IMR-90 (cell line): ENCODE measurements around the gene GABPA.

Experiments
- NFE2L2 ChIP-seq: fragments of 150-350 bp; IDR thresholded peaks from 2 replicates; pipeline ENCODE4 v1.6.1; 2016; ENCODE audit warnings: low read depth, mild to moderate bottlenecking, low read length
- POLR2A ChIP-seq: IDR thresholded peaks from 2 replicates; pipeline ENCODE4 v1.6.1; 2012; ENCODE audit warnings: mild to moderate bottlenecking, low read depth, low read length
- SMC3 ChIP-seq: fragments of 150-350 bp; IDR thresholded peaks from 2 replicates; pipeline ENCODE4 v1.6.1; 2016; ENCODE audit warnings: low read depth, mild to moderate bottlenecking, antibody characterized with exemption, low read length, moderate library complexity
- TF ChIP-seq, protein P1 (sequence below): conservative IDR thresholded peaks from 2 replicates; pipeline ENCODE4 v1.5.1; 2012; ENCODE audit warnings: mild to moderate bottlenecking, low read depth, low read length, improper control_type of control experiment
- TF ChIP-seq, protein P2 (sequence below): fragments of 150-350 bp; IDR thresholded peaks from 2 replicates; pipeline ENCODE4 v1.6.1; 2017; ENCODE audit warnings: mild to moderate bottlenecking, antibody characterized with exemption, low read length, low read depth

DNA sequence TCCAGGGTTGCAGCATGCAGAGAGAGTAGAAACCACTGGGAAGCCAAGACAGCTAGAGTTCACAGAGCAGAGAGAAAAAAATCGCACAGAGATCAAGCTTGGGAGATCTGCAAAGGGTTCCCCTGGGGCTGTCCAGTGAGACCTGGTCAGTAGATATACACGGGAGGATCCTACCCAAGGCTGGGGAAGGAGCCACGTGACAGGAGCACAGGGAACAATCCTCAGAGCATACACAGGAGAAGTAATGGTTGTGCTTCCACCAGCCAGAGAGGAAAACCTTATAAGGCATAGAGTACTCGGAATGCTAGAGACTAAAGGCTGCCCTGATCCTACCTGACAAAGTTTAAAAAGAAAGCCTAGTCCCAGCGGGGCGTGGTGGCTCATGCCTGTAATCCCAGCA lies 53.9 kb downstream of the GABPA start:
- TF ChIP-seq SMC3: no peak
- TF ChIP-seq, protein P1, sequence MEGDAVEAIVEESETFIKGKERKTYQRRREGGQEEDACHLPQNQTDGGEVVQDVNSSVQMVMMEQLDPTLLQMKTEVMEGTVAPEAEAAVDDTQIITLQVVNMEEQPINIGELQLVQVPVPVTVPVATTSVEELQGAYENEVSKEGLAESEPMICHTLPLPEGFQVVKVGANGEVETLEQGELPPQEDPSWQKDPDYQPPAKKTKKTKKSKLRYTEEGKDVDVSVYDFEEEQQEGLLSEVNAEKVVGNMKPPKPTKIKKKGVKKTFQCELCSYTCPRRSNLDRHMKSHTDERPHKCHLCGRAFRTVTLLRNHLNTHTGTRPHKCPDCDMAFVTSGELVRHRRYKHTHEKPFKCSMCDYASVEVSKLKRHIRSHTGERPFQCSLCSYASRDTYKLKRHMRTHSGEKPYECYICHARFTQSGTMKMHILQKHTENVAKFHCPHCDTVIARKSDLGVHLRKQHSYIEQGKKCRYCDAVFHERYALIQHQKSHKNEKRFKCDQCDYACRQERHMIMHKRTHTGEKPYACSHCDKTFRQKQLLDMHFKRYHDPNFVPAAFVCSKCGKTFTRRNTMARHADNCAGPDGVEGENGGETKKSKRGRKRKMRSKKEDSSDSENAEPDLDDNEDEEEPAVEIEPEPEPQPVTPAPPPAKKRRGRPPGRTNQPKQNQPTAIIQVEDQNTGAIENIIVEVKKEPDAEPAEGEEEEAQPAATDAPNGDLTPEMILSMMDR: no peak
- no peak for TF ChIP-seq POLR2A
- no peak for TF ChIP-seq NFE2L2
- TF ChIP-seq, protein P2, sequence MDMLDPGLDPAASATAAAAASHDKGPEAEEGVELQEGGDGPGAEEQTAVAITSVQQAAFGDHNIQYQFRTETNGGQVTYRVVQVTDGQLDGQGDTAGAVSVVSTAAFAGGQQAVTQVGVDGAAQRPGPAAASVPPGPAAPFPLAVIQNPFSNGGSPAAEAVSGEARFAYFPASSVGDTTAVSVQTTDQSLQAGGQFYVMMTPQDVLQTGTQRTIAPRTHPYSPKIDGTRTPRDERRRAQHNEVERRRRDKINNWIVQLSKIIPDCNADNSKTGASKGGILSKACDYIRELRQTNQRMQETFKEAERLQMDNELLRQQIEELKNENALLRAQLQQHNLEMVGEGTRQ: no peak
